ENCODE measurements around the gene OGG1. TPM values are rescaled to one million over a fixed set of nuclear protein-coding genes. Genes with fewer than 3 reads are reported as not detected.

OGG1 gene
- total and polyA plus RNA-seq, 10 of the 15 experiments (the other 5 are each of a cell fraction or from before 2014, with no cell fraction given): 4.8 to 38.8 (median 27.2) TPM

GRCh38 chr3:9703240-9703639 lies 46.5 kb upstream of the OGG1 start:
- Histone ChIP-seq H2AFZ (ENCODE audit: control insufficient read depth, low read depth, low read length) (no peak overlapping the region), H3K36me3 (ENCODE audit: control insufficient read depth in 2 of 2, insufficient read depth in 2 of 2, low read length in 1 of 2) (no peaks in the 10 kb centered on the region; a peak in 2 of 4 replicates), H3K4me1 (ENCODE audit: control insufficient read depth, insufficient read depth, low read length) (no peaks in the 10 kb centered on the region), H4K20me1 (ENCODE audit: control insufficient read depth, insufficient read depth) (no peaks in the 10 kb centered on the region), H3K27me3 (replicated peaks in 1 of 2; ENCODE audit: control insufficient read depth in 2 of 2, insufficient read depth in 2 of 2, low read length in 1 of 2) (peaks cover 0 to 3% of the 10 kb centered on the region in 2 experiments; a peak in 1 of 4 replicates), H3K9me3 (replicated peaks; ENCODE audit: control insufficient read depth, insufficient read depth, low read length) (no peaks in the 10 kb centered on the region), H3K27ac (ENCODE audit: control insufficient read depth, insufficient read depth) (no peak overlapping the region), H3K4me2 (ENCODE audit: control insufficient read depth, insufficient read depth) (no peak overlapping the region), H3K9ac (ENCODE audit: control insufficient read depth, insufficient read depth, low read length) (no peak overlapping the region), H3K4me3 (no peak overlapping the region), H3K79me2 (ENCODE audit: control insufficient read depth, insufficient read depth, low read length) (no peaks in the 10 kb centered on the region)
- intact Hi-C loops (cut with micrococcal nuclease; ENCODE audit: unreplicated experiment): no loop called here
- FAIRE-seq (no peak), ATAC-seq (no peak), DNase-seq (ENCODE audit: low read depth, low spot score) (no peak)
- no TSS peak for BruUV-seq (replicated peaks)
- ChIA-PET SMC1A (ENCODE audit: uncharacterized antibody, unreplicated experiment) (interaction anchor here (1.2 kb wide), 1 partner anchor 12 kb away, joined by 8 read pairs; no protein-coding TSS in a partner anchor), CTCF (interaction anchor here (0.7 to 1.4 kb wide), 2 partner anchors 48 to 200 kb away, joined by 3 to 9 read pairs; no protein-coding TSS in a partner anchor), RAD21 (ENCODE audit: unreplicated experiment) (no interaction called here), POLR2A (no interaction called here)
- in situ Hi-C loops (cut with MboI): no loop called here
- WGBS (ENCODE audit: insufficient coverage, insufficient replicate concordance, low lambda C conversion rate, missing lambda C conversion rate): 86% methylated on average over 4 of the region's 4 CpGs
- TF ChIP-seq ZBTB4 (CRISPR knock-in tag; IDR thresholded peaks at IDR 0.05) (no peak), USF1 (IDR thresholded peaks at IDR 0.05; ENCODE audit: borderline replicate concordance, extremely low read length, insufficient read depth, low read depth, low read length) (no peak), ELK1 (IDR thresholded peaks at IDR 0.05; ENCODE audit: low read depth, low read length) (no peak), ZNF687 (IDR thresholded peaks at IDR 0.05) (no peak), SPI1 (IDR thresholded peaks at IDR 0.05; ENCODE audit: borderline replicate concordance, insufficient read depth, low read depth, low read length) (no peak), IRF5 (IDR thresholded peaks at IDR 0.05; ENCODE audit: borderline replicate concordance) (no peak), SKIL (IDR thresholded peaks at IDR 0.05; ENCODE audit: low read depth, poor library complexity, severe bottlenecking) (no peak), WRNIP1 (IDR thresholded peaks at IDR 0.05; ENCODE audit: borderline replicate concordance, low read depth, low read length) (no peak), NR2F1 (conservative IDR thresholded peaks at IDR 0.05) (no peak), GATAD2B (conservative IDR thresholded peaks at IDR 0.05; ENCODE audit: low read depth) (no peak)

All from GM12878 (cell line).